Neural cell (in vitro differentiated cells): ENCODE results near the gene SLC5A4. TPM values are rescaled to one million over a fixed set of nuclear protein-coding genes. Genes with fewer than 3 reads are reported as not detected.

ENCODE experiments used
- H2AFZ ChIP-seq: fragments of 200-600, 300-800 bp; sonication (generic), shearing (Covaris generic); 2 replicates; pipeline ENCODE4 v1.6.0; 2014; ENCODE audit warnings: low read depth, mild to moderate bottlenecking, antibody characterized with exemption, low read length, moderate library complexity
- H3F3A ChIP-seq: fragments of 200-600 bp; shearing (Covaris generic); 2 replicates; pipeline ENCODE4 v1.6.1; 2016; ENCODE audit warnings: mild to moderate bottlenecking, moderate library complexity, mixed read lengths, antibody characterized with exemption, low read length; ENCODE audit not compliant: insufficient read depth, poor library complexity, severe bottlenecking
- H3K27ac ChIP-seq: fragments of 200-600, 300-800 bp; sonication (generic), shearing (Covaris generic); 2 replicates; pipeline ENCODE4 v1.5.1; 2014; ENCODE audit warnings: mild to moderate bottlenecking, low read length, moderate library complexity
- H3K27me3 ChIP-seq: fragments of 300-800, 200-600 bp; sonication (generic), shearing (Covaris generic); 2 replicates; pipeline ENCODE4 v1.6.0; 2014; ENCODE audit warnings: mild to moderate bottlenecking, low read depth, low read length, moderate library complexity; ENCODE audit not compliant: insufficient read depth
- H3K36me3 ChIP-seq: fragments of 300-800, 200-600 bp; sonication (generic), shearing (Covaris generic); 2 replicates; pipeline ENCODE4 v1.5.1; 2014; ENCODE audit warnings: mild to moderate bottlenecking, antibody characterized with exemption, low read length, moderate library complexity; ENCODE audit not compliant: insufficient read depth
- H3K4me2 ChIP-seq: fragments of 300-800, 200-600 bp; sonication (generic), shearing (Covaris generic); 2 replicates; pipeline ENCODE4 v1.6.0; 2014; ENCODE audit warnings: mild to moderate bottlenecking, low read length
- H3K4me3 ChIP-seq: fragments of 300-800, 200-600 bp; sonication (generic), shearing (Covaris generic); 2 replicates; pipeline ENCODE4 v1.5.1; 2014; ENCODE audit warnings: mild to moderate bottlenecking, low read length, moderate library complexity
- H3K79me2 ChIP-seq: fragments of 200-600 bp; shearing (Covaris generic); replicated peaks from 2 replicates; pipeline ENCODE4 v1.6.0; 2014; ENCODE audit warnings: mild to moderate bottlenecking, low read length, moderate library complexity; ENCODE audit not compliant: insufficient read depth
- H3K9ac ChIP-seq: fragments of 300-800, 200-600 bp; sonication (generic), shearing (Covaris generic); 2 replicates; pipeline ENCODE4 v1.6.1; 2016; ENCODE audit warnings: mild to moderate bottlenecking, low read length, mixed read lengths
- H3K9me2 ChIP-seq: fragments of 200-600 bp; shearing (Covaris generic); 2 replicates; pipeline ENCODE4 v1.6.1; 2016; ENCODE audit warnings: mild to moderate bottlenecking, low read length, mixed read lengths; ENCODE audit not compliant: insufficient read depth
- H3K9me3 ChIP-seq: fragments of 200-600, 300-800 bp; sonication (generic), shearing (Covaris generic); 2 replicates; pipeline ENCODE4 v1.6.1; 2016; ENCODE audit warnings: mild to moderate bottlenecking, mixed run types, low read length, moderate library complexity, mixed read lengths
- H4K20me1 ChIP-seq: fragments of 200-600 bp; shearing (Covaris generic); 2 replicates; pipeline ENCODE4 v1.6.1; 2016; ENCODE audit warnings: mild to moderate bottlenecking, mixed run types; ENCODE audit not compliant: insufficient read depth
- CTCF ChIP-seq: fragments of 450-650 bp; IDR thresholded peaks from 2 replicates; pipeline ENCODE4 v1.5.1; 2014; ENCODE audit warnings: antibody characterized with exemption, mild to moderate bottlenecking, moderate library complexity; ENCODE audit not compliant: poor library complexity, severe bottlenecking
- EP300 ChIP-seq: fragments of 450-650 bp; conservative IDR thresholded peaks from 2 replicates; pipeline ENCODE4 v1.6.1; 2014; ENCODE audit warnings: antibody characterized with exemption, mild to moderate bottlenecking, moderate library complexity; ENCODE audit not compliant: poor library complexity, severe bottlenecking
- EZH2 ChIP-seq: fragments of 200-600, 300-800 bp; shearing (Covaris generic), sonication (generic); IDR thresholded peaks from 2 replicates; pipeline ENCODE4 v1.6.1; 2014; ENCODE audit warnings: antibody characterized with exemption, low read length, borderline replicate concordance, mild to moderate bottlenecking; ENCODE audit not compliant: insufficient read depth, poor library complexity, severe bottlenecking
- MXI1 ChIP-seq: fragments of 450-650 bp; conservative IDR thresholded peaks from 2 replicates; pipeline ENCODE4 v1.6.1; 2014; ENCODE audit warnings: antibody characterized with exemption, mild to moderate bottlenecking; ENCODE audit not compliant: poor library complexity, severe bottlenecking
- POLR2AphosphoS5 ChIP-seq: IDR thresholded peaks from 2 replicates; pipeline ENCODE4 v1.6.1; 2012
- RAD21 ChIP-seq: fragments of 450-650 bp; conservative IDR thresholded peaks from 2 replicates; pipeline ENCODE4 v1.6.1; 2014; ENCODE audit warnings: antibody characterized with exemption, mild to moderate bottlenecking, moderate library complexity
- SMC3 ChIP-seq: fragments of 450-650 bp; conservative IDR thresholded peaks from 2 replicates; pipeline ENCODE4 v1.6.1; 2014; ENCODE audit warnings: antibody characterized with exemption, mild to moderate bottlenecking, moderate library complexity; ENCODE audit not compliant: poor library complexity
- TAF1 ChIP-seq: IDR thresholded peaks from 2 replicates; pipeline ENCODE4 v1.6.1; 2012; ENCODE audit warnings: low read depth
- polyA plus RNA-seq: library from polyadenylated mRNA; depleted of rRNA; stranded (reverse); fragments of >200 nt; gene quantifications from 2 replicates; pipeline ENCODE4 v1.2.3, GENCODE V29; 2014
- TF ChIP-seq, protein P1 (sequence below): IDR thresholded peaks from 2 replicates; pipeline ENCODE4 v1.6.1; 2012; ENCODE audit warnings: borderline replicate concordance

Gene SLC5A4
- polyA plus RNA-seq, 1 donor from 2014 or later: not detected

GRCh38 chr22:32261306-32261705 lies 6.2 kb upstream of the SLC5A4 start:
- Histone ChIP-seq H3K79me2 (no peaks in the 10 kb centered on the region), H4K20me1 (no peaks in the 10 kb centered on the region), H3K27ac (no peak overlapping the region), H3K36me3 (no peaks in the 10 kb centered on the region), H3K4me3 (no peak overlapping the region), H3K27me3 (no peaks in the 10 kb centered on the region), H2AFZ (no peak overlapping the region), H3K9me3 (no peaks in the 10 kb centered on the region), H3K4me2 (no peak overlapping the region), H3F3A (no peaks in the 10 kb centered on the region), H3K9me2 (no peaks in the 10 kb centered on the region), H3K9ac (no peak overlapping the region)
- TF ChIP-seq EZH2: no peak

- Histone ChIP-seq H3K27ac (no peak overlapping the region), H3K36me3 (no peaks in the 10 kb centered on the region), H3K9me3 (no peaks in the 10 kb centered on the region), H3K4me3 (no peak overlapping the region), H3K4me2 (no peak overlapping the region), H2AFZ (no peak overlapping the region), H4K20me1 (no peaks in the 10 kb centered on the region), H3K9ac (no peak overlapping the region), H3F3A (no peaks in the 10 kb centered on the region), H3K79me2 (no peaks in the 10 kb centered on the region), H3K27me3 (no peaks in the 10 kb centered on the region), H3K9me2 (no peaks in the 10 kb centered on the region)
- no peak for TF ChIP-seq EP300
- TF ChIP-seq POLR2AphosphoS5: no peak
- no peak for TF ChIP-seq RAD21
- no peak for TF ChIP-seq SMC3
- TF ChIP-seq, protein P1, sequence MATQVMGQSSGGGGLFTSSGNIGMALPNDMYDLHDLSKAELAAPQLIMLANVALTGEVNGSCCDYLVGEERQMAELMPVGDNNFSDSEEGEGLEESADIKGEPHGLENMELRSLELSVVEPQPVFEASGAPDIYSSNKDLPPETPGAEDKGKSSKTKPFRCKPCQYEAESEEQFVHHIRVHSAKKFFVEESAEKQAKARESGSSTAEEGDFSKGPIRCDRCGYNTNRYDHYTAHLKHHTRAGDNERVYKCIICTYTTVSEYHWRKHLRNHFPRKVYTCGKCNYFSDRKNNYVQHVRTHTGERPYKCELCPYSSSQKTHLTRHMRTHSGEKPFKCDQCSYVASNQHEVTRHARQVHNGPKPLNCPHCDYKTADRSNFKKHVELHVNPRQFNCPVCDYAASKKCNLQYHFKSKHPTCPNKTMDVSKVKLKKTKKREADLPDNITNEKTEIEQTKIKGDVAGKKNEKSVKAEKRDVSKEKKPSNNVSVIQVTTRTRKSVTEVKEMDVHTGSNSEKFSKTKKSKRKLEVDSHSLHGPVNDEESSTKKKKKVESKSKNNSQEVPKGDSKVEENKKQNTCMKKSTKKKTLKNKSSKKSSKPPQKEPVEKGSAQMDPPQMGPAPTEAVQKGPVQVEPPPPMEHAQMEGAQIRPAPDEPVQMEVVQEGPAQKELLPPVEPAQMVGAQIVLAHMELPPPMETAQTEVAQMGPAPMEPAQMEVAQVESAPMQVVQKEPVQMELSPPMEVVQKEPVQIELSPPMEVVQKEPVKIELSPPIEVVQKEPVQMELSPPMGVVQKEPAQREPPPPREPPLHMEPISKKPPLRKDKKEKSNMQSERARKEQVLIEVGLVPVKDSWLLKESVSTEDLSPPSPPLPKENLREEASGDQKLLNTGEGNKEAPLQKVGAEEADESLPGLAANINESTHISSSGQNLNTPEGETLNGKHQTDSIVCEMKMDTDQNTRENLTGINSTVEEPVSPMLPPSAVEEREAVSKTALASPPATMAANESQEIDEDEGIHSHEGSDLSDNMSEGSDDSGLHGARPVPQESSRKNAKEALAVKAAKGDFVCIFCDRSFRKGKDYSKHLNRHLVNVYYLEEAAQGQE: no peak
- no peak for TF ChIP-seq CTCF
- TF ChIP-seq TAF1: no peak
- TF ChIP-seq MXI1: no peak
- no peak for TF ChIP-seq EZH2
Measured at GRCh38 chr22:32258791-32259190, 3.6 kb upstream of the SLC5A4 start.

DNA sequence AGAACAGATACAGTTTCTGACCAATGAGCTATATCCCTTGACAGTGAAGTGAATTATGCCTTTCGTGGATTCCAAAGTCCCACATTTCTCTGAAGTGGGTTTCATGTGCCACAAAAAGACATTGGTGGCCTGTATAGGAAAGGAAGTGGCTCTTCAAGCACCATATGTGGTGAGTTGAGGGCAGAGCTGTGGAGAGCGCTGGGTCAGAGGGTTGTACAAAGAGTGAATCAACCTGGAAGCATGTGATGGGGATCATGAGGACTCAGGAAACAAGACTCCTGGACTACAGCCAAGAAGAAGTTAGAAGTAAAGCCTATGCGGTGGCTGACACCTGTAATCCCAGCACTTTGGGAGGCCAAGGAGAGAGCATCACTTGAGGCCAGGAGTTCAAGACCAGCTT lies 579 bp upstream of the SLC5A4 start:
- Histone ChIP-seq H3K36me3 (no peaks in the 10 kb centered on the region), H3K9me3 (no peaks in the 10 kb centered on the region), H3K27ac (no peak overlapping the region), H3F3A (no peaks in the 10 kb centered on the region), H3K9me2 (no peaks in the 10 kb centered on the region), H4K20me1 (no peaks in the 10 kb centered on the region), H2AFZ (no peak overlapping the region), H3K4me2 (no peak overlapping the region), H3K27me3 (no peaks in the 10 kb centered on the region), H3K9ac (no peak overlapping the region), H3K4me3 (no peak overlapping the region), H3K79me2 (no peaks in the 10 kb centered on the region)
- TF ChIP-seq EZH2 (no peak), SMC3 (no peak), POLR2AphosphoS5 (no peak), EP300 (no peak), CTCF (no peak), MXI1 (no peak), TAF1 (no peak), RAD21 (no peak)
- TF ChIP-seq, protein P1: no peak
